AG09309 (cell line): ENCODE results near the gene IER5.

Experiments
- DNase-seq: peaks from one replicate; pipeline ENCODE4 v3.0.0-alpha.2; 2010; ENCODE audit warnings: low read depth
- H3K4me3 ChIP-seq: 2 replicates; pipeline ENCODE4 v1.5.1; 2011; ENCODE audit warnings: mild to moderate bottlenecking, low read depth, low read length, moderate library complexity; ENCODE audit not compliant: control insufficient read depth
- CTCF ChIP-seq: IDR thresholded peaks from 2 replicates; pipeline ENCODE4 v1.5.1; 2011; ENCODE audit warnings: mild to moderate bottlenecking, low read depth, low read length, inconsistent platforms; ENCODE audit not compliant: insufficient read depth, control insufficient read depth; ENCODE audit errors: missing control alignments

IER5 gene

GRCh38 chr1:181126289-181126688 is 37.8 kb downstream of the IER5 start:
- no peak overlapping the region for H3K4me3 ChIP-seq
- DNase-seq, result no peak
- TF ChIP-seq CTCF, result no peak

GRCh38 chr1:181126871-181127587 is 38.5 kb downstream of the IER5 start:
- no peak for DNase-seq
- TF ChIP-seq CTCF, result no peak
- H3K4me3 ChIP-seq, result no peak overlapping the region

DNA sequence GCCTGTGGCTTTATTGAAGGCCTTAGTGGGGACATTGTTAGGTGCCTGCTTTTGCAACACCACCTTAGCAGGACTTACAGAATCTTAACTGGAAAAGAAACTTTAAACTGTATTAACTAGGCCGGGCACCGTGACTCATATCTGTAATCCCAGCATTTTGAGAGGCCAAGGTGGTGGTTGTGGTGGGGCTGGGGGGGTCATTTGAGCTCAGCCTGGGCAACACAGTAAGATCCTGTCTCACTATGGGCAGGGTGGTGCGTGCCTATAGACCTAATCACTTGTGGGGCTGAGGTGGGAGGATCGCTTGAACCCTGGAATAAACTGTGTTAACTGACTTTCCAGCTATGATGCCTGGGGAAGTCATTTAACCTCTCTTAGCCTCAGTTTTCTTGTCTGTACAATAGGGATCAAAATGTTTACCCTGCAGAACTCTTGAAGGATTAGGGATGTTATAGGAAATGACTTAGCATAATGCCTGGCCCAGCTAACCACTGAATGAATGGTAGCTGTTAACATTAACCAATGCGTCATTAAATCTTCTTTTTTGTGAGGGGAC is 39.5 kb downstream of the IER5 start:
- no peak overlapping the region for H3K4me3 ChIP-seq
- TF ChIP-seq CTCF, result no peak
- no peak for DNase-seq

DNA sequence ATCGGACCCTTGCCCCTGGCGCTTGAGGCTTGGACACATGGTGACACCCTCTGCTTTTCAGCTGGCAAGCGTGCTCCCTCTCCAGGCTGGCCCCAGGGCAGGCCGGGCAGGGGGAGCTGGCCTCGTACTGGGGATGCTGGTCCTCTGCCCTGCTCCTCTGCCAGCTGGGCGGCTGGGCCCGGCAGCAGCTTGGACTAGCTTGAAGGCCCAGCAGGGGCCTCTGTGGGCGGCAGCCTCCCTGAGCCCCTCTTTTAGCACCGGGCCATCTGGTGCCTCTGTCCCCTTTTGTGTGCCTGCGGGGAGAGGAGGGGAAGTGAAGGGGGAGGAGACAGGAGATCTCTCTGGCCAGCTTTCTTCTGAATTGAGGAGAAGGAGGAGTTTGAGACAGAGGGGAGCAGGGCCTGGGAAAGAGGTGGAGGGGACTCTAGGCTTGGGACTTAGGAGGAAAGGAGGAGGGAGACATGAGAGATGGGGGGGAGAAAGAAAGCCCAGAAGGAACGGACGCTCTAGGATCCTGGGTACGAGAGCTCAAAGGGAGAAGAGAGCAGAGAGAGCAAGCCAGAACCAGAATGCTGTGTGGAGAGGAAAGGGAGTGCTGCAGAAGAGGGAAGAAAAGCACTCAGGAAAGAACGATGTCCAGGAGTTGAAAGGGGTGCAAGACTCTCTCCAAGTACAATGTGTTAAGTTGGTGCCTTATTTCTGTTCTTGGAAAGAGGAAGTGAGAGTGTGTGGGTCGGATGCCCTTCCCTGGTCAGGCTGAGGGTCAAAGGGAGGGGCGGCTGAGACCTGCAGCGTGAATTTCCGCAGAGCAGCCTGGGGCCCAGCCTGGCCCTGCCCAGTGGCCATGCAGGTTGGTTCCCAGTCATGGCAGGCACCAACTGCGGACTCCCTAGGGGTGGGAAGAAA is 40.3 kb downstream of the IER5 start:
- no peak overlapping the region for H3K4me3 ChIP-seq
- TF ChIP-seq CTCF, result no peak
- no peak for DNase-seq

GRCh38 chr1:181129771-181130606 is 41.5 kb downstream of the IER5 start:
- DNase-seq, result no peak
- no peak for TF ChIP-seq CTCF
- H3K4me3 ChIP-seq, result no peak overlapping the region
